PFSK-1 (cell line): ENCODE measurements around the gene CARD16.

Experiments used
- FOXP2 ChIP-seq: optimal IDR thresholded peaks from 2 replicates; pipeline ENCODE3; 2011; ENCODE audit warnings: borderline replicate concordance, control low read depth, inconsistent platforms; ENCODE audit not compliant: insufficient read depth; ENCODE audit errors: extremely low read length, extremely low read depth
- POLR2AphosphoS5 ChIP-seq: IDR thresholded peaks from 2 replicates; pipeline ENCODE4 v1.6.1; 2012; ENCODE audit warnings: low read depth, mild to moderate bottlenecking, control low read depth, low read length, moderate library complexity
- SIN3A ChIP-seq: IDR thresholded peaks from 2 replicates; pipeline ENCODE4 v1.6.1; 2012; ENCODE audit warnings: mild to moderate bottlenecking, low read length, moderate library complexity, borderline replicate concordance; ENCODE audit not compliant: insufficient read depth
- TAF1 ChIP-seq: IDR thresholded peaks from 2 replicates; pipeline ENCODE4 v1.6.1; 2012; ENCODE audit warnings: low read length, control low read depth, borderline replicate concordance; ENCODE audit not compliant: insufficient read depth
- TF ChIP-seq, protein P1 (sequence below), 2 experiments: IDR thresholded peaks; 2 replicates each; pipeline versions ENCODE4 v1.6.1 to v1.8.0; 2011 to 2012; ENCODE audit warnings: low read depth in 2 of 2, low read length in 2 of 2, control low read depth in 1 of 2, inconsistent platforms in 1 of 2, mild to moderate bottlenecking in 1 of 2, moderate library complexity in 1 of 2; ENCODE audit not compliant: insufficient read depth in 1 of 2

Gene CARD16

DNA sequence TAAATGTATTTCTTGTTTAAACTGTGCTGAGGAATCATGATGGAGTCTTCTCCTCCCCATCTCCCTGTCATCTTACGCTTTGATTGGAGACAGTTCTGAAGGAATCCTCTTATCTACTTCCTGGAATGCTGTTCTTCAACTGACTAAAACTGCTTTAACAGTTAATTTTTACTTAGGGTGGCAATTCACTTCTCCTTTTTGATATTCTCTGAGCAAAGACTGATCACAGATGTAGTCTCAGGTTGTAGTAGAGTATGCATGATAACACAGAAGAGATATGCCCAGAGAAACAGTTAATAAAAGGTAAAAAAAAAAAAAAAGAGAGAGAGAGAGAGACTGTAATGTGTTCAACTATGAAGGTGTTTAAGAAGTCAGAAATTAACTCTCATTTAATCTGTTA, 20.7 kb downstream of the CARD16 start:
- TF ChIP-seq SIN3A (no peak), FOXP2 (no peak), POLR2AphosphoS5 (no peak), TAF1 (no peak)
- TF ChIP-seq, protein P1, sequence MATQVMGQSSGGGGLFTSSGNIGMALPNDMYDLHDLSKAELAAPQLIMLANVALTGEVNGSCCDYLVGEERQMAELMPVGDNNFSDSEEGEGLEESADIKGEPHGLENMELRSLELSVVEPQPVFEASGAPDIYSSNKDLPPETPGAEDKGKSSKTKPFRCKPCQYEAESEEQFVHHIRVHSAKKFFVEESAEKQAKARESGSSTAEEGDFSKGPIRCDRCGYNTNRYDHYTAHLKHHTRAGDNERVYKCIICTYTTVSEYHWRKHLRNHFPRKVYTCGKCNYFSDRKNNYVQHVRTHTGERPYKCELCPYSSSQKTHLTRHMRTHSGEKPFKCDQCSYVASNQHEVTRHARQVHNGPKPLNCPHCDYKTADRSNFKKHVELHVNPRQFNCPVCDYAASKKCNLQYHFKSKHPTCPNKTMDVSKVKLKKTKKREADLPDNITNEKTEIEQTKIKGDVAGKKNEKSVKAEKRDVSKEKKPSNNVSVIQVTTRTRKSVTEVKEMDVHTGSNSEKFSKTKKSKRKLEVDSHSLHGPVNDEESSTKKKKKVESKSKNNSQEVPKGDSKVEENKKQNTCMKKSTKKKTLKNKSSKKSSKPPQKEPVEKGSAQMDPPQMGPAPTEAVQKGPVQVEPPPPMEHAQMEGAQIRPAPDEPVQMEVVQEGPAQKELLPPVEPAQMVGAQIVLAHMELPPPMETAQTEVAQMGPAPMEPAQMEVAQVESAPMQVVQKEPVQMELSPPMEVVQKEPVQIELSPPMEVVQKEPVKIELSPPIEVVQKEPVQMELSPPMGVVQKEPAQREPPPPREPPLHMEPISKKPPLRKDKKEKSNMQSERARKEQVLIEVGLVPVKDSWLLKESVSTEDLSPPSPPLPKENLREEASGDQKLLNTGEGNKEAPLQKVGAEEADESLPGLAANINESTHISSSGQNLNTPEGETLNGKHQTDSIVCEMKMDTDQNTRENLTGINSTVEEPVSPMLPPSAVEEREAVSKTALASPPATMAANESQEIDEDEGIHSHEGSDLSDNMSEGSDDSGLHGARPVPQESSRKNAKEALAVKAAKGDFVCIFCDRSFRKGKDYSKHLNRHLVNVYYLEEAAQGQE (IDR thresholded peaks at IDR 0.05; ENCODE audit: insufficient read depth in 1 of 2, low read depth in 2 of 2, low read length in 2 of 2) = no peak

DNA sequence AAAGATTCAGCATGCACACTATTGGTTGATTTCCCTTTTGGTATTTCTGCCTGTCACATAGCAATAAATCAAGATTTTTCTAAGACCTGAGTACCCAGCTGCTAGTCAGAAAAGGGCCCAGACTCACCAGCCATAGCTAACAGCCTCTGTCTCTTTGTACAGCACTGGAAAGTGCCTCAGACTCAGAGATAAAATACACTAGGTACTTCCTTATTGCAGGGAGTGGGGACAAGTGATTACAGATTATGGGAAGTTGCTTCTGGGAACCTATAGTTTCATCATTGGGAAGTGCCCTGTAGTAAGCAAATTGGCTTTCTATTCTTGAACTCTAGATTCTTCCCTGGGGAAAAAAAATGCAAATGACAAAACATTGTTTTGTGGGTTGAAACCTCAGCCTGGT, 22.1 kb downstream of the CARD16 start, which contains the start of gene CASP5:
TSS of gene CASP5 (minus strand) at position 166 of the 400 bp plus-strand sequence. CDS start at position 134, 32 bp downstream.
- no peak for TF ChIP-seq POLR2AphosphoS5
- TF ChIP-seq TAF1 = no peak
- TF ChIP-seq, protein P1 (IDR thresholded peaks at IDR 0.05; ENCODE audit: insufficient read depth in 1 of 2, low read depth in 2 of 2, low read length in 2 of 2) = no peak
- TF ChIP-seq FOXP2 = no peak
- no peak for TF ChIP-seq SIN3A

DNA sequence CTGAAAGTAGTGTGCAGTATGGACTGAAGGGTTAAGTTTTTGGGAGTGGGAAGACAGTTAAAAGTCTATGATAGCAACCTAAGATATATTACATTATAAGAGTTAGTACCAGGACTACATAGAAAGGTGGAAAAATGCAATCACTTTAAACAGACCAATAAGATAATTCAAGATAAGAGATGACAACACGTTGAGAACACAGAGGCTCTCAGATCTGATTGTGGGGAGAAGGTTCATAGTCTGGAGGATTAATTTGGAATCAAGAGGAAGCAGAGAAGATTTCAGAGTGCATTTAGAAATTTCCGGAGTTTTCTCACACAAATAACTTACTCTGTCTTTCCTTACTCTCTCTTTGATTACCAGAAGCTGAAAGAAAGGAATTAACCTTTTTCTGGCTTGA, 22.6 kb downstream of the CARD16 start:
- TF ChIP-seq TAF1 (no peak), FOXP2 (no peak), POLR2AphosphoS5 (no peak), SIN3A (no peak)
- TF ChIP-seq, protein P1 (IDR thresholded peaks at IDR 0.05; ENCODE audit: insufficient read depth in 1 of 2, low read depth in 2 of 2, low read length in 2 of 2) = no peak

DNA sequence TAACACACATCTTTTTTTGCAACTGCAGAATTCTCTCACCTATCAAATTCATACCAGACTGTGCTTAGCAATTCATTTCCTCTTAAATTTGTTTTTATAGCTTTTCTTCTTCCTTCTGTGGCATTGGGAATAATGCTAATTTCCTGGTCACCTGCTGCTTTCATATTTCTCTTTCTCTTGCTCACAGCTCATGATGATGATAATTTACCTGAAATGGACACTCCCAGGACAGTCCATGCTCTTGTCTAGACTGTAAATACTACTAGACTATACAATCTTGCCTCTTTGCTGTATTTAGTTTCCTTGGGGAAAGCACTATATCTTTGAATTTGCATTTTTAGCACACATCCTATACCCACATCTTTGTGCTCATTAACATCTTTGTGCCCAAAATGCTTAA, 37.7 kb downstream of the CARD16 start:
- TF ChIP-seq FOXP2 = no peak
- no peak for TF ChIP-seq SIN3A
- TF ChIP-seq POLR2AphosphoS5 = no peak
- TF ChIP-seq, protein P1 (IDR thresholded peaks at IDR 0.05; ENCODE audit: insufficient read depth in 1 of 2, low read depth in 2 of 2, low read length in 2 of 2) = no peak
- no peak for TF ChIP-seq TAF1

DNA sequence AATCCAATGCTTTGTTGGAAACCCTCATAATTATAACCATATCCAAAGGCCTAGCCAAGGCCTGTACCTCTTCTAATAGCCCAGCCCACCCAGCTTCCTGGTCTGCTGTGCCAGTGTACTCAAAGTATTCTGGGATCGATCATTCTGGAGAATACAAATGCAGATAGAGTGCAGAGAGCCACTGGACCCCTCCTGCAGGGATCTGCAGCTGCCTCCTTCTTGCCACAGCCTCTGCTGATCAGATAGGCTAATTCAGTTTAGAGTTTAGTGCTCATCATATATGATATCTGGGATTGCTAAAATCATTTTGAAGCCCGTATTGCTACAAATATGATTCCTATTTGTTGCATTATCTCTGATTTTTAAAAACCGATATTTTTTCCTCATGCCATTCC, 39.7 kb downstream of the CARD16 start:
- TF ChIP-seq, protein P1 (IDR thresholded peaks at IDR 0.05; ENCODE audit: insufficient read depth in 1 of 2, low read depth in 2 of 2, low read length in 2 of 2) = no peak
- TF ChIP-seq POLR2AphosphoS5 = no peak
- TF ChIP-seq FOXP2 = no peak
- no peak for TF ChIP-seq TAF1
- no peak for TF ChIP-seq SIN3A
